Sciatic nerve (tissue), 2 donors: Measurements from ENCODE around the gene PKNOX2. TPM values are rescaled to one million over a fixed set of nuclear protein-coding genes. Genes with fewer than 3 reads are reported as not detected.

Experiments used
- ATAC-seq: fragments of 200-7000 bp; cut with Tn5 transposase; one replicate; pipeline ENCODE4 v1.9.1; 2020; ENCODE audit warnings: mild to moderate bottlenecking, moderate library complexity
- DNase-seq: peaks from one replicate; pipeline ENCODE4 v3.0.0-alpha.2; 2020; ENCODE audit warnings: low spot score
- intact Hi-C: fragments of 100-400 bp; cut with DNase I; formaldehyde crosslinking; loops from one replicate; pipeline ENCODE4 v1.14.2; 2022
- total RNA-seq: library from RNA; stranded (reverse); fragmentation: NEBNext Ultra II Directional; extraction: Animal tissue kit (Norgen Biotek cat#: 25700); gene quantifications from one replicate; pipeline ENCODE4 v1.2.1, GENCODE V29; 2021
- donor health status: DM: no; HTN: no; CAD: no.
- donor health status: DM: no; HTN: no; CAD: no.

PKNOX2 gene
- total RNA-seq, 1 donor from 2014 or later = 17.3 TPM

DNA sequence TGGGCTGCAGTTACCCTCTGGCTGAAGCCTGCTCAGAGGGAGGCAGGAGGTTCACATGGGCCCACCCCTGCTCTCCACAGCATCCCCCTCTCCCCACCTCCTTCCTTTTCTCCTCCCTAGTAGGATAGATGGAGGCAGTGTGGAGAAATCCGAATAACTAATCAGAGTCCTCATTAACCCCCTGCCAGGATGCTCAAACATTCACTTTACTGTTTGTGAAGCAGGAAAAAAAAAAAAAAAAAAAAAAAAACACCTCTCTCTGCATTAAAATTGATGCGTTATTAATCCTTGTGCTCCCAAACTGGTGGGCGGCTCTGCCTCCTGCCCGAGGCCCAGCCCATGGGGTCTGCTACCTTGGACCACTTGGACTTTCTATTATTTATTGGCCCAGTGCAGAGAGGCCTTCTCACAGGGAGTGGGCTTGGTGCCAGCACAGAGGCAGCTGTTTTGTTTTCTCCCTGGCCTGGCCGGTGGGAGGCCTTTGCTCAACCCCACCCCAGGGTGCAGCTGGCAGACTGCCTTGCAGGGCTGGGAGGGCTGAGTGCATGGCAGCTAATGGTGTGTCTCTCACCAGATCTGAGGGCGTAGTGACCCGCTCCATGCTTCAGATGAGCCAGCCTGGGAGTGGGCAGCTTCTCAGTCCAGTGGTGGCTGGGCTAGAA is 150.7 kb downstream of the PKNOX2 start:
- intact Hi-C loops = no loop called here

GRCh38 chr11:125317416-125317815 is 152.9 kb downstream of the PKNOX2 start:
- intact Hi-C loops = no loop called here
- ATAC-seq (no peak), DNase-seq (no peak)

More for the DNA sequence above, 150.7 kb downstream of the PKNOX2 start:
- peak; percentile 82 for DNase-seq
- ATAC-seq = peak; percentile 77

DNA sequence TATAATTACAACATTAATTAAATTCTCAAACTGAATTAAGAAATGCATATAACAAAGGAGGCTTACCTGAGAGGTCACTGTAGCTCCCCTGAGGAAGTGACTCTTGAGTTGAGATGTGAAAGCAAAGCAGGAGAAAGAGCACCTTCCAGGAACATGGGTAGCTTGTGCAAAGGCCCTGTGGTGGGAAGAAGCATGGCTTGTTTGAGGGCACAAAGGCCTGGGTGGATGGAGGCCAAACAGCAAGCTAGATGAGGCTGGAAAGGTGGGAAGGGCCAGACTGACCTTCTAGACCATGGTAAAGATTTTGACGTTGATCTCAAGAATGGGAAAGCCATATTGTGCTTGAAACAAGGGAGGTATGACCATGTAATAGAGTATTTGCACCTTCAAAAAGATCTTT is 155.1 kb downstream of the PKNOX2 start:
- no peak for DNase-seq
- no peak for ATAC-seq
- intact Hi-C loops = no loop called here

- intact Hi-C loops = no loop called here
- ATAC-seq = no peak
- DNase-seq = no peak
These were observed 156.0 kb downstream of the PKNOX2 start for GRCh38 chr11:125320347-125321076.

DNA sequence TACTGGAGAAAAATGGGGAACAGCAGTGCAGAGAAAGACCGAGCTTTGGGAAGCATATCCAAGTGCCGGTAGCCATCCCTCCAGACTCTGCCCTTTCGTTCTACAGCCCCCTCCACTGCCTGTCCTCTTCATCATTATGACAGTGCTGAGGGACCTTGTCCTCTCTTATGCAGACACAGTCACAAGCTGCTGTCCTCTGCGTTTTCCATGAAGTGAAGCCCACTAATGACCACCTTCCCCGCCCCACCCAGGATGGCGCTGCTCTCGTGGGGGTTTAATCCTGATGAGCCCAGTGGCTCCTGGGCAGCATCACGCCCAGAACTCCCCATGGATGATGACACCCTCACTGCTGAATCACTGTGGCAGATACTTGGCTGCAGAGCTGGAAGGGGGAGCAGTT is 157.7 kb downstream of the PKNOX2 start:
- ATAC-seq = no peak
- intact Hi-C loops = no loop called here
- DNase-seq = no peak

DNA sequence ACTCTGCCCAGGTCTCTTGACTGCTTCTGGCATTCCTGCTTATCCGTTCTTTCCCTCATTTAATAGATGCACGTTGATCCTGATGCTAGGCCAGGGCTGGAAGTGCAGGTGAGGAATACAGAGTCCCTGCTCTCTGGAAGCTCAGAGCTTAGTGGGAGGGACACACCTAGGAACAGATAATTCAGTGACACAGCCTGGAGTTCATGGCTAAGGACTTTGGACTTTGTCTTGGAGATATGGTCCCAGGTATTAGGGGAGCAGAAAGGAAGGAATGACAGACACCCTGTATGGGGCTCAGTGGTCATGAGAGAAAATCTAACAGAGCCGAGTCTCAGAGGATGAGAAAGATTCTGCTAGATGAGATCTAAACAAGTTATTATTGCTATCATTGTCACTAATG is 160.6 kb downstream of the PKNOX2 start:
- ATAC-seq = no peak
- intact Hi-C loops = no loop called here

DNA sequence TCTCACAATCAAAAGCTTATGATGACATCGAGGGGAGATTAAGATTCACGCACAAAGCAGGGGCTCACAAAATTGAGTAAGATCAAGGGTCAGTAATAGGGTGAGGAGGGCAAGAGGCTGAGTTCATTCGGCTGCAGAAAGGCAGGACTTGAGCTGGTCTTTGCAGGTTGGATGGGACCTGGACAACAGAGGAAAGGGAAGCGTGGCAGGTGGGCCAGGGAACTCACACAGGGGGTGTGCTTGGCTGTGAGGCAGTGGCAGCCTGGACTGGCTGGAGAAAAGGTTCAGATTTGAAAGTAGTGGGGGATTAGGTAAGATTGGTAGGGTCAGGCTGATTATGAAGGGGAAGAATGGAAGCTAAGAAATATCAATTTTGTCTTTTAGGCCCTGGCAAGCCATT is 161.6 kb downstream of the PKNOX2 start:
- intact Hi-C loops = no loop called here
- DNase-seq (no peak), ATAC-seq (no peak)

More for the DNA sequence above, 160.6 kb downstream of the PKNOX2 start:
- DNase-seq = no peak

DNA sequence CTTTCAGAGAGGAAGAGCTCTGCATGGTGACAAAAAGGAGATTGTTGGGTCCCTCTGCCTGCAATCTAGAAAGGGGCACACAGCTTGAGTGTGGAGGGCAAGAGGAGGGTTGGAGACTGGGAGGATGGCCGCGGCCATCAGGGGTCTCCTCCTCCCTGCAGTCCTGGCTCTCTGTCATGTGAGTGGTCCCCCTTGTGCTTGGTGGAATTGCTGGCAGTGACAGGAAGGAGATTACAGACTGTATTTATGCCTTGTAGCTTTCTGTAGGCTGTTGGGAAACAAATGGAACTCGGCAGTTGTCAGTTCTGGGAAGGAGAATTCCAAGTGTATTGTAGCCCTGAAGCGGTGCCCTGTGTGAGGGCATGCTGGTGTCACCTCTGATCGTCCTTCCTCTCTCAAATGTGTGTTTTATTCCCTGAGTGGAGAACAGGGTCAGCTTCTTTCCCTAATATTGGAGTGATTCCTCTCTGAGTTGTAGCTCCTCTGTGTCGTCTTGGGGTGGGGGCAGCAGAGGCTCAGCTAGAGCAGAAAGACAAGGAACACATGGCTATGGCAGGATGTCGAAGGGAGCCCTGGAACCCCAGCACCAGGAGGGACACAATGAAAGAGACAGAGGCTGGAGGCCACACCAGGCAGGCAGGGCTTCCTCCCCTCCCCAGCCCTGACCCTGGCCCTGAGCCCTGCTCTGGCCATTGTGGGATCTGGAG is 163.1 kb downstream of the PKNOX2 start:
- no peak for ATAC-seq
- no peak for DNase-seq
- intact Hi-C loops = no loop called here

DNA sequence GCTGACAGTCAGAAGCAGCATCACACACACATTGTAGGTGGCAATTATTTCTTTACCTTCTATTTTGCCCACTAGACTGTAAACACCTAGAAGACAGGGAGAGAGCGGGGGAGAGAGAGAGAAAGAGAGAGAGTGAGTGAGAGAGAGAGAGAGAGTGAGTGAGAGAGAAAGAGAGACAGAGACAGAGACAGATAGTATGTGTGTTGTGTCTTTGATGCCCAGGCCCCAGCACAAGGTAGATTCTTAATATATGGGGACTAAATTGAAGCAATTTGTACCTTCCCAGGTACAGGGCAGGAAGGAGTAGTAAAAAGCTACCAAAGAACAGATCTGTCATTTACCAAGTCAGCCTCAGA is 163.7 kb downstream of the PKNOX2 start:
- ATAC-seq (no peak), DNase-seq (no peak)
- intact Hi-C loops = no loop called here

- no peak for DNase-seq
These were observed 165.2 kb downstream of the PKNOX2 start for GRCh38 chr11:125329786-125330185.

GRCh38 chr11:125330462-125331325 is 166.1 kb downstream of the PKNOX2 start:
- DNase-seq (no peak), ATAC-seq (no peak)
- intact Hi-C loops = no loop called here

More at GRCh38 chr11:125329786-125330185, 165.2 kb downstream of the PKNOX2 start:
- ATAC-seq = no peak
- intact Hi-C loops = no loop called here

- no peak for DNase-seq
- no peak for ATAC-seq
- intact Hi-C loops = no loop called here
These were observed 166.9 kb downstream of the PKNOX2 start for GRCh38 chr11:125331357-125332035.

GRCh38 chr11:125332821-125333220 is 168.3 kb downstream of the PKNOX2 start:
- DNase-seq (no peak), ATAC-seq (no peak)
- intact Hi-C loops = no loop called here

DNA sequence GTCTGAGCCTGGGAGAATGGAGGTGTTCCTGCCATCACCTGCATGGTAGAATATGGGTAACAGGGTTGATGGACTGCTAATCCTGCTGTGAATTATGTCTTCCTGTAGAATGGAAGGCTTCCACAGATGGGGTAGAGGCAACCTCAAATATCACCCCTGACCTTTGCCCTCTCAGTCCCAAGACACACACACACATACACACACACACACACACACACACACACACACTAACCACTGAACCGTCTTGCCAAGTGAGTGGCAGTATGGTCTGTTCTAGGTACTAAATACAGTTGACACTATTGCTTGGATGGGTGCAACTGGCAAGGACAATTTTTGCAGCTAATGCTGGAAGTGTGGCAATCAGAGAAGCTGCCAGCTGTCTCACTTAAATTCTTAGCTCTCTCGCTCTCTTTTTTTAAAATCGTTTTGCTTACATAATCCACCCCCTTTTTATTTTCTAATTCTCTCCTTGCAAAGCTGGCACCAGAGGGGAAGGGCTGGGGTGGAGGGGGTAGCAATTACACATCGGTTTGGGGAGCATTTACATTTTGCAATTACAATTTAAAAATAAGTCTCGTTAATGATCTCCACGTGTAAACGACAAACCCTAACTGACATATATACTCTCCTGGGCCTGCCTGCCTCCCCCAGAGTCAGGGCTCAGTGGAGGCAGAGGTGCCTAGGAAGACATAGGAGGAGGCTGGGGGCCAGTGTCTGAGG is 169.0 kb downstream of the PKNOX2 start:
- intact Hi-C loops = no loop called here
- ATAC-seq (no peak), DNase-seq (no peak)

GRCh38 chr11:125335106-125335505 is 170.6 kb downstream of the PKNOX2 start:
- DNase-seq = peak; percentile 51
- intact Hi-C loops = no loop called here
- ATAC-seq = peak; percentile 40

- intact Hi-C loops = no loop called here
- DNase-seq = peak; percentile 39
- ATAC-seq = peak; percentile 7
These were observed 173.6 kb downstream of the PKNOX2 start for GRCh38 chr11:125337836-125338834.
